PC-9 (cell line): ENCODE data around the gene DDX23. TPM values are rescaled to one million over a fixed set of nuclear protein-coding genes. Genes with fewer than 3 reads are reported as not detected.

Experiments used
- BruUV-seq: library from RNA; stranded (reverse); fragments of 400-500 nt; replicated peaks from 2 replicates; lab custom pipeline; 2021; lab: Mats Ljungman, UMichigan
- CTCF ChIA-PET: fragments of 300-600 bp; sonication (Branson Sonifier 250); formaldehyde crosslinking; loops from one replicate; lab custom pipeline; 2022; ENCODE audit warnings: antibody characterized with exemption; lab: Charles Lee
- POLR2A ChIA-PET: fragments of 300-600 bp; sonication (Branson Sonifier 250); formaldehyde crosslinking; loops from one replicate; lab custom pipeline; 2022; ENCODE audit warnings: antibody characterized with exemption; ENCODE audit not compliant: unreplicated experiment; lab: Charles Lee
- DNase-seq, 2 experiments: peaks; one replicate each; pipeline versions ENCODE4 v3.0.0 to v3.0.0-alpha.2; 2015 to 2022; ENCODE audit warnings: mixed read lengths in 1 of 2
- H2AFZ ChIP-seq: fragments of 200-600 bp; sonication (generic); 2 replicates; pipeline ENCODE4 v1.8.1; 2017; ENCODE audit warnings: antibody characterized with exemption
- H3F3A ChIP-seq: fragments of 200-600 bp; sonication (generic); 2 replicates; pipeline ENCODE4 v1.8.1; 2017; ENCODE audit warnings: antibody characterized with exemption, mild to moderate bottlenecking, low read depth; ENCODE audit not compliant: insufficient read depth
- H3K27ac ChIP-seq: fragments of 200-600 bp; sonication (generic); 2 replicates; pipeline ENCODE4 v1.6.1; 2016; ENCODE audit warnings: mixed run types
- H3K27me3 ChIP-seq: fragments of 200-600 bp; sonication (generic); 2 replicates; pipeline ENCODE4 v1.6.1; 2016; ENCODE audit warnings: low read depth, mixed run types; ENCODE audit not compliant: insufficient read depth
- H3K36me3 ChIP-seq: fragments of 200-600 bp; sonication (generic); 2 replicates; pipeline ENCODE4 v1.6.1; 2016; ENCODE audit warnings: low read depth, mixed run types
- H3K4me1 ChIP-seq: fragments of 200-600 bp; sonication (generic); replicated peaks from 2 replicates; pipeline ENCODE4 v1.6.1; 2016; ENCODE audit warnings: mixed run types; ENCODE audit not compliant: insufficient read depth
- H3K4me2 ChIP-seq: fragments of 200-600 bp; sonication (generic); 2 replicates; pipeline ENCODE4 v1.6.1; 2017; ENCODE audit warnings: mixed run types
- H3K4me3 ChIP-seq: fragments of 200-600 bp; sonication (generic); 2 replicates; pipeline ENCODE4 v1.6.1; 2016; ENCODE audit warnings: mixed run types
- H3K79me2 ChIP-seq: fragments of 200-600 bp; sonication (generic); 2 replicates; pipeline ENCODE4 v1.6.1; 2017; ENCODE audit warnings: low read depth, mixed run types
- H3K9me2 ChIP-seq: fragments of 200-600 bp; sonication (generic); 2 replicates; pipeline ENCODE4 v1.8.1; 2017; ENCODE audit warnings: mild to moderate bottlenecking; ENCODE audit not compliant: insufficient read depth
- H3K9me3 ChIP-seq: fragments of 200-600 bp; sonication (generic); 2 replicates; pipeline ENCODE4 v1.8.1; 2016; ENCODE audit warnings: low read depth; ENCODE audit not compliant: insufficient read depth
- H4K20me1 ChIP-seq: fragments of 200-600 bp; sonication (generic); 2 replicates; pipeline ENCODE4 v1.8.1; 2017; ENCODE audit not compliant: insufficient read depth
- CTCF ChIP-seq: fragments of 200-600 bp; sonication (generic); conservative IDR thresholded peaks from 2 replicates; pipeline ENCODE4 v1.6.1; 2017; ENCODE audit warnings: mixed run types, antibody characterized with exemption, mild to moderate bottlenecking, moderate library complexity
- EZH2 ChIP-seq: fragments of 200-600 bp; sonication (generic); IDR thresholded peaks from 2 replicates; pipeline ENCODE4 v1.8.0; 2017; ENCODE audit warnings: antibody characterized with exemption, low read depth
- intact Hi-C: fragments of 100-400 bp; cut with micrococcal nuclease; formaldehyde crosslinking; loops from one replicate; pipeline ENCODE4 v1.10.0; 2022; ENCODE audit not compliant: unreplicated experiment
- total RNA-seq: library from RNA; stranded (reverse); gene quantifications from 2 replicates; pipeline ENCODE4 v1.2.3, GENCODE V29; 2021

DDX23 gene
- total RNA-seq, 1 experiment from 2014 or later, result 91.4 TPM

GRCh38 chr12:48828841-48829575 lies 23.0 kb downstream of the DDX23 start:
- DNase-seq, result no peak
- TF ChIP-seq CTCF, result no peak
- TF ChIP-seq EZH2, result no peak
- intact Hi-C loops, result no loop called here
- no TSS peak for BruUV-seq
- Histone ChIP-seq H3F3A (no peaks in the 10 kb centered on the region; the same call in 1 of the 2 replicates), H3K27ac (no peak overlapping the region), H2AFZ (no peak overlapping the region), H3K27me3 (no peaks in the 10 kb centered on the region), H3K36me3 (peaks cover 11% of the 10 kb centered on the region; the same call in 1 of the 2 replicates), H3K4me1 (no peaks in the 10 kb centered on the region), H3K9me3 (no peaks in the 10 kb centered on the region), H3K4me2 (no peak overlapping the region), H3K79me2 (no peaks in the 10 kb centered on the region), H4K20me1 (no peaks in the 10 kb centered on the region), H3K9me2 (no peaks in the 10 kb centered on the region), H3K4me3 (no peak overlapping the region)
- ChIA-PET POLR2A (no interaction called here), CTCF (interaction anchor here (0.8 kb wide), 1 partner anchor 14 kb away, joined by 4 read pairs; no protein-coding TSS in a partner anchor)

- no TSS peak for BruUV-seq
Observed at GRCh38 chr12:48828293-48828692, 23.7 kb downstream of the DDX23 start.

More at GRCh38 chr12:48828293-48828692, 23.7 kb downstream of the DDX23 start:
- H2AFZ ChIP-seq, result no peak overlapping the region
- ChIA-PET POLR2A (no interaction called here), CTCF (interaction anchor here (0.5 kb wide), 1 partner anchor 468 kb away, joined by 10 read pairs; no protein-coding TSS in a partner anchor)
- no peak overlapping the region for H3K4me2 ChIP-seq
- TF ChIP-seq EZH2 (no peak), CTCF (no peak)
- intact Hi-C loops, result no loop called here
- no peaks in the 10 kb centered on the region; the same call in 1 of the 2 replicates for H3F3A ChIP-seq
- no peaks in the 10 kb centered on the region for H3K9me2 ChIP-seq
- H3K27ac ChIP-seq, result no peak overlapping the region
- H3K36me3 ChIP-seq, result peaks cover 11% of the 10 kb centered on the region; the same call in 1 of the 2 replicates
- no peaks in the 10 kb centered on the region for H3K4me1 ChIP-seq
- H3K4me3 ChIP-seq, result no peak overlapping the region
- no peaks in the 10 kb centered on the region for H3K27me3 ChIP-seq
- H4K20me1 ChIP-seq, result no peaks in the 10 kb centered on the region
- no peak for DNase-seq
- no peaks in the 10 kb centered on the region for H3K79me2 ChIP-seq
- H3K9me3 ChIP-seq, result no peaks in the 10 kb centered on the region
